CD14-positive monocyte (primary cell): ENCODE data around the gene RALGAPA2. TPM values are rescaled to one million over a fixed set of nuclear protein-coding genes. Genes with fewer than 3 reads are reported as not detected.

ENCODE experiments used
- DNase-seq, 3 donors: peaks; one replicate each; pipeline ENCODE4 v3.0.0-alpha.2; 2011 to 2022
- H2AFZ ChIP-seq: 2 replicates; pipeline ENCODE4 v1.6.0; 2012; ENCODE audit warnings: mild to moderate bottlenecking, low read depth, low read length, inconsistent platforms; ENCODE audit not compliant: insufficient read depth, poor library complexity, severe bottlenecking
- H3K27ac ChIP-seq, 2 donors: 1 replicate in 1 of 2; 2 replicates in 1 of 2; pipeline ENCODE4 v1.5.1; 2012 to 2013; ENCODE audit warnings: low read length in 2 of 2, control low read depth in 1 of 2, inconsistent platforms in 1 of 2, low read depth in 1 of 2, mild to moderate bottlenecking in 1 of 2
- H3K27me3 ChIP-seq, 2 donors: one replicate each; pipeline versions ENCODE4 v1.6.0 to v1.6.1; 2011 to 2013; ENCODE audit warnings: low read length in 2 of 2; ENCODE audit not compliant: control insufficient read depth in 2 of 2, insufficient read depth in 2 of 2
- H3K36me3 ChIP-seq, 2 donors: replicated peaks in 1 of 2; 1 replicate in 1 of 2; 2 replicates in 1 of 2; pipeline versions ENCODE4 v1.5.1 to v1.6.1; 2012 to 2013; ENCODE audit warnings: low read length in 2 of 2, control low read depth in 1 of 2, inconsistent platforms in 1 of 2, mild to moderate bottlenecking in 1 of 2; ENCODE audit not compliant: insufficient read depth in 2 of 2, control insufficient read depth in 1 of 2
- H3K4me1 ChIP-seq, 2 donors: 1 replicate in 1 of 2; 2 replicates in 1 of 2; pipeline versions ENCODE4 v1.5.1 to v1.6.1; 2012 to 2013; ENCODE audit warnings: low read length in 2 of 2, control low read depth in 1 of 2, inconsistent platforms in 1 of 2, mild to moderate bottlenecking in 1 of 2, moderate library complexity in 1 of 2; ENCODE audit not compliant: insufficient read depth in 2 of 2, control insufficient read depth in 1 of 2
- H3K4me2 ChIP-seq: replicated peaks from 2 replicates; pipeline ENCODE3; 2012; ENCODE audit warnings: low read length, moderate library complexity, mild to moderate bottlenecking; ENCODE audit not compliant: poor library complexity, severe bottlenecking; ENCODE audit errors: extremely low read depth
- H3K4me3 ChIP-seq, 3 experiments: fragments of 200-600 bp in 1 of 3; sonication (generic) in 1 of 3; replicated peaks in 1 of 3; 1 replicate in 2 of 3; 2 replicates in 1 of 3; pipeline ENCODE4 v1.5.1; 2011 to 2013; ENCODE audit warnings: low read length in 3 of 3, mild to moderate bottlenecking in 3 of 3, control low read depth in 2 of 3, low read depth in 2 of 3, inconsistent platforms in 1 of 3, moderate library complexity in 1 of 3
- H3K79me2 ChIP-seq: 2 replicates; pipeline ENCODE4 v1.6.0; 2012; ENCODE audit warnings: mild to moderate bottlenecking, control low read depth, inconsistent platforms, low read length, moderate library complexity; ENCODE audit not compliant: insufficient read depth
- H3K9ac ChIP-seq: 2 replicates; pipeline ENCODE4 v1.6.0; 2017; ENCODE audit warnings: low read length, mild to moderate bottlenecking; ENCODE audit not compliant: insufficient read depth, poor library complexity, severe bottlenecking
- H3K9me3 ChIP-seq, 2 donors: replicated peaks in 1 of 2; 1 replicate in 1 of 2; 2 replicates in 1 of 2; pipeline versions ENCODE4 v1.5.1 to v1.6.1; 2012 to 2013; ENCODE audit warnings: low read length in 2 of 2, control low read depth in 1 of 2; ENCODE audit not compliant: control insufficient read depth in 1 of 2, insufficient read depth in 1 of 2
- H4K20me1 ChIP-seq: 2 replicates; pipeline ENCODE4 v1.6.0; 2012; ENCODE audit warnings: mild to moderate bottlenecking, low read length, control low read depth, moderate library complexity; ENCODE audit not compliant: insufficient read depth
- H3K27ac Mint-ChIP-seq, 7 donors: one replicate each; pipeline ENCODE4 v1.8.0; 2020; ENCODE audit warnings: mild to moderate bottlenecking in 7 of 7, mixed read lengths in 7 of 7, moderate library complexity in 6 of 7, inconsistent platforms in 2 of 7
- H3K27me3 Mint-ChIP-seq, 3 donors: one replicate each; pipeline ENCODE4 v1.8.0; 2021 to 2022; ENCODE audit warnings: low read depth in 3 of 3, mild to moderate bottlenecking in 3 of 3, mixed read lengths in 3 of 3, moderate library complexity in 3 of 3, inconsistent platforms in 1 of 3
- H3K36me3 Mint-ChIP-seq, 2 donors: one replicate each; pipeline ENCODE4 v1.8.0; 2020; ENCODE audit warnings: mixed read lengths in 2 of 2, inconsistent platforms in 1 of 2, mild to moderate bottlenecking in 1 of 2
- H3K4me1 Mint-ChIP-seq: one replicate; pipeline ENCODE4 v1.8.0; 2020; ENCODE audit warnings: mild to moderate bottlenecking, mixed read lengths
- H3K4me3 Mint-ChIP-seq, 2 donors: one replicate each; pipeline ENCODE4 v1.8.0; 2020; ENCODE audit warnings: mild to moderate bottlenecking in 2 of 2, mixed read lengths in 2 of 2, moderate library complexity in 1 of 2
- H3K9me3 Mint-ChIP-seq, 7 donors: one replicate each; pipeline ENCODE4 v1.8.0; 2020 to 2022; ENCODE audit warnings: mixed read lengths in 7 of 7, mild to moderate bottlenecking in 6 of 7, moderate library complexity in 6 of 7, inconsistent platforms in 2 of 7
- WGBS: methylation state at CpG from one replicate; pipeline ENCODE4 v1.1.5; 2013; ENCODE audit warnings: missing lambda C conversion rate; ENCODE audit not compliant: insufficient coverage; 5-methylcytosine and 5-hydroxymethylcytosine counted together
- intact Hi-C, 2 donors: fragments of 100-400 bp; cut with micrococcal nuclease; formaldehyde crosslinking; loops; one replicate each; pipeline versions ENCODE4 v1.15.0 to v1.15.1; 2023
- polyA plus RNA-seq, 3 donors: library from polyadenylated mRNA; depleted of rRNA in 1 of 3; unstranded in 2 of 3; stranded (reverse) in 1 of 3; fragments of 300-500 nt in 2 of 3; fragments of >200 nt in 1 of 3; fragmentation: Illumina TruSeq in 2 of 3; gene quantifications; 1 replicate in 2 of 3; 2 replicates in 1 of 3; pipeline ENCODE4 v1.2.3, GENCODE V29; 2012 to 2021
- small RNA-seq: library from RNA; depleted of rRNA; stranded (forward); fragments of <200 nt; gene quantifications from one replicate; pipeline ENCODE3, GENCODE V24; 2012; ENCODE audit warnings: low read depth; ENCODE audit not compliant: insufficient read length
- TF ChIP-seq, protein P1 (sequence below): fragments of 200-600 bp; IDR thresholded peaks from one replicate; pipeline ENCODE4 v1.8.0; 2022; ENCODE audit warnings: antibody characterized with exemption, mild to moderate bottlenecking

The RALGAPA2 gene
- polyA plus RNA-seq, 3 donors = 6.2 to 13.0 (median 8.9) TPM

DNA sequence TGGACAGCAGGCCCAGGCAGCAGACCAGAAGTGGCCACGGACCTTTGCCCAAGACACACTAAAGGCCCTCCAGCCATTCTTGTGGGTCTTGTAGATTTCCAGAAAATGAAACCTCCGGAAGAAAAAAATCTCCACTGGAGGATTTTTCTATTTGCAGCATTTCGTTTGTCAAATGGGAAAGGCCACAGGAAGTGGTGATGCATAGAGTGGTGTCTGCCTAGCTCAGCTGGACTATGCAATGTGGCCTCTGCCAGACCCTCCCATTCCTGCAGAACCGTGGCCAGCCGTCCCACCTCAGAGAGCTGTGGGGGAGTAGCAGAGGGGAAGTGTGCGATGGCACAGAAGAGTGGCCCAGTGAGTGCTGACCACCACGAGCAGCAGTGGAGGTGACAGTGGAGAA is 368.5 kb downstream of the RALGAPA2 start:
- H3K4me3 Mint-ChIP-seq = no peak overlapping the region
- no peaks in the 10 kb centered on the region for H3K79me2 ChIP-seq
- no peak overlapping the region for H2AFZ ChIP-seq
- H4K20me1 ChIP-seq = no peaks in the 10 kb centered on the region
- no peak overlapping the region for H3K27ac ChIP-seq
- peaks cover 2 to 6% (median 2%) of the 10 kb centered on the region in 3 donors for H3K27me3 Mint-ChIP-seq
- H3K4me1 Mint-ChIP-seq = peaks cover 2% of the 10 kb centered on the region
- H3K36me3 ChIP-seq = no peaks in the 10 kb centered on the region
- no peaks in the 10 kb centered on the region for H3K27me3 ChIP-seq
- H3K4me1 ChIP-seq = no peaks in the 10 kb centered on the region
- H3K9me3 Mint-ChIP-seq = peaks cover 6 to 17% (median 12%) of the 10 kb centered on the region in 7 donors
- H3K4me2 ChIP-seq = no peak overlapping the region
- peaks cover 0 to 9% of the 10 kb centered on the region in 2 donors for H3K9me3 ChIP-seq
- H3K36me3 Mint-ChIP-seq = no peaks in the 10 kb centered on the region
- intact Hi-C loops = loop anchor here in 1 of 2 donors (10.0 kb wide), 1 partner anchor 109 kb away; no protein-coding TSS in a partner anchor
- TF ChIP-seq, protein P1, sequence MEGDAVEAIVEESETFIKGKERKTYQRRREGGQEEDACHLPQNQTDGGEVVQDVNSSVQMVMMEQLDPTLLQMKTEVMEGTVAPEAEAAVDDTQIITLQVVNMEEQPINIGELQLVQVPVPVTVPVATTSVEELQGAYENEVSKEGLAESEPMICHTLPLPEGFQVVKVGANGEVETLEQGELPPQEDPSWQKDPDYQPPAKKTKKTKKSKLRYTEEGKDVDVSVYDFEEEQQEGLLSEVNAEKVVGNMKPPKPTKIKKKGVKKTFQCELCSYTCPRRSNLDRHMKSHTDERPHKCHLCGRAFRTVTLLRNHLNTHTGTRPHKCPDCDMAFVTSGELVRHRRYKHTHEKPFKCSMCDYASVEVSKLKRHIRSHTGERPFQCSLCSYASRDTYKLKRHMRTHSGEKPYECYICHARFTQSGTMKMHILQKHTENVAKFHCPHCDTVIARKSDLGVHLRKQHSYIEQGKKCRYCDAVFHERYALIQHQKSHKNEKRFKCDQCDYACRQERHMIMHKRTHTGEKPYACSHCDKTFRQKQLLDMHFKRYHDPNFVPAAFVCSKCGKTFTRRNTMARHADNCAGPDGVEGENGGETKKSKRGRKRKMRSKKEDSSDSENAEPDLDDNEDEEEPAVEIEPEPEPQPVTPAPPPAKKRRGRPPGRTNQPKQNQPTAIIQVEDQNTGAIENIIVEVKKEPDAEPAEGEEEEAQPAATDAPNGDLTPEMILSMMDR = no peak
- WGBS = 57% methylated on average over 5 of the region's 7 CpGs
- no peak overlapping the region for H3K9ac ChIP-seq
- no peak overlapping the region for H3K27ac Mint-ChIP-seq
- H3K4me3 ChIP-seq = no peak overlapping the region
- DNase-seq = no peak

Small RNA genes lying within 50 kb of the gene (small RNA-seq; reads per million reads assigned to genes)
- not detected for gene EIF4E2P1
- not detected for gene RN7SL607P
